HT1080 (cell line): Measurements from ENCODE around the gene SGO2. TPM values are rescaled to one million over a fixed set of nuclear protein-coding genes. Genes with fewer than 3 reads are reported as not detected.
A peak's percentile ranks its signal among the peaks of the same experiment; 100 is the strongest.

ENCODE experiments used
- DNase-seq: peaks from one replicate; pipeline ENCODE4 v3.0.0-alpha.2; 2015; ENCODE audit warnings: low read depth
- polyA plus RNA-seq, 2 experiments: library from polyadenylated mRNA; depleted of rRNA; stranded (reverse); fragments of >200 nt; gene quantifications; 2 replicates each; pipeline ENCODE4 v1.2.3, GENCODE V29; 2015
- total RNA-seq: library from RNA; depleted of rRNA; stranded (reverse); fragments of >200 nt; shearing (Covaris generic); gene quantifications from 2 replicates; pipeline ENCODE4 v1.2.3, GENCODE V29; 2014; rRNA removed

Gene SGO2
- 14.3 and 20.0 TPM in 2 replicates for total RNA-seq
- 24.5 and 29.5 TPM in 2 replicates for polyA plus RNA-seq (2015; cell fraction: cytosol; rRNA removed)
- 45.6 and 47.1 TPM in 2 replicates for polyA plus RNA-seq (2015; cell fraction: nucleus; rRNA removed)

- DNase-seq, result peak; percentile 98
Measured at GRCh38 chr2:200525882-200526651, at the start of gene SGO2. Gene SGO2, plus strand, starts transcription at chr2:200526207. Its CDS starts 6,769 bp downstream, at chr2:200532976.

- no peak for DNase-seq
Measured at GRCh38 chr2:200476836-200477235, 49.2 kb upstream of the SGO2 start.

DNA sequence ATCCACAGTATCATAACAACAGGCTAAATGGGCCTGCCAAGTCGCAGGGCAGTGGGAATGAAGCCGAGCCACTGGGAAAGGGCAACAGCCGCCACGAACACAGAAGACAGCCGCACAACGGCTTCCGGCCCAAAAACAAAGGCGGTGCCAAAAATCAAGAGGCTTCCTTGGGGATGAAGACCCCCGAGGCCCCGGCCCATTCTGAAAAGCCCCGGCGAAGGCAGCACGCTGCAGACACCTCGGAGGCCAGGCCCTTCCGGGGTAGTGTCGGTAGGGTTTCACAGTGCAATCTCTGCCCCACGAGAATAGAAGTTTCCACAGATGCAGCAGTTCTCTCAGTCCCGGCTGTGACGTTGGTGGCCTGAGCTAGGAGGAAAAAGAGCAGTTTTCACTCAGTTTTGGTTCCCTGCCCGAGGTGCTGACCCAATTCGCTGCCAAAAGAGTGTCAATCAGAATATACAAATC is 48.3 kb upstream of the SGO2 start:
- no peak for DNase-seq

GRCh38 chr2:200479692-200480265 is 46.2 kb upstream of the SGO2 start:
- peak; percentile 18 for DNase-seq

DNA sequence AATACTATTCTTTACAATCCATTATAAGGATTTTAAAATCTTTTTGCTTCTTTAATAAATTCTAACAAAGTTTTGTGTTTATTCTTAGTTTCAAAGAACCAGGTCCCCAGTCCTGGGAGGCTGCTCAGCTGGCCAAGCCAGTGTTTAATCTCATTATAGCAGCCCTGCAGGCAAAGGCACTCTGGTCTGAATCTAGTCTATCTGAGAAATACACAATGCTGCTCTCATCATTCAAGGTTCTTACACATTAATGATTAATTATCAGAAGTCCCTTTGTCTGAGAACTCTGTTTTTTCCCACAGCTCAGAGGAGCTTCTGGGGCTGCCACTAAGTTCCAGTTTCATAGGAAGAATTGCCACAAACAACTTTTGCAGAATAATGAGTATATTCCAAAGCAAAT is 43.8 kb upstream of the SGO2 start:
- no peak for DNase-seq

GRCh38 chr2:200483729-200484198 is 42.2 kb upstream of the SGO2 start:
- DNase-seq, result peak; percentile 13

GRCh38 chr2:200484934-200485333 is 41.1 kb upstream of the SGO2 start:
- DNase-seq, result no peak

GRCh38 chr2:200486529-200486928 is 39.5 kb upstream of the SGO2 start:
- DNase-seq, result no peak

DNA sequence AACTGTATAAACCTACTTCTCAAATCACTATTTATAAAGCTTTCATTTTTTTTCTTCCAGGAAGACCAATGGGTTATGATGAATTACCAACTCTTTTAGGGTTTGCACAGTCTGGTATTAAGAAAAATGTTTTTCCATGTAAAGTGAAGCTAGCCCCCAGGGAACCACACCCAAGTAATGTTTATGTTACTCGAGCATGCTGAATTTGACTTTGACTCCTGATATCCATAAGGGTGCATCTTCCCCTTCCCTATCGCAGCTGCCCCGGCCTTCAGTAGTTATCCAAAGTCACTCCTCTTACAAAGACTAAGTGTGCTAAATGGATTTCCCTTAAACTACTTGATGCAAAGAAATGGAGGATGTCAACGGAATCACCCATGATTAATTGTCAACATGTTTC is 37.8 kb upstream of the SGO2 start:
- no peak for DNase-seq

DNA sequence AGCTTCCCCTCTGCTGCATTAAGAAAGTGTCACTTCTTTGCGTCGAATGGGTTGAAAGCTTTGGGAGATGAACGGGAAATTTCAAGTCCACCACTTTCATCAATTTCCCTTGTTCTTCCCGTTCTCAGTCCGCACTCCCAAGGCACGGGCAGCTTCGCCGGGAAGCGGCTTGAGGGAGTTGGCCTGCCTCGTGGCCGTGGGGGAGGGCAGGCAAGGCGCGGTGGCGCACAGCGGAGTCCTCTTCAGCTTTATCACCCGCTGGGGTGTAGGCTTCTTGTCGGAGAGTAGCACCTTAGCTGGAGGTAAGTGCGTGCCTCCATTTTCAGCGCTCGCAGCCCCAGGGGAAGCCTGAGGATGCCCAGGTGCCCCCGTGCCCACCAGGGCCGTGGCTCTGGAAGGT is 36.0 kb upstream of the SGO2 start:
- DNase-seq, result no peak

- no peak for DNase-seq
Measured at GRCh38 chr2:200492656-200493055, 33.4 kb upstream of the SGO2 start.

GRCh38 chr2:200494048-200494447 is 32.0 kb upstream of the SGO2 start:
- DNase-seq, result no peak

DNA sequence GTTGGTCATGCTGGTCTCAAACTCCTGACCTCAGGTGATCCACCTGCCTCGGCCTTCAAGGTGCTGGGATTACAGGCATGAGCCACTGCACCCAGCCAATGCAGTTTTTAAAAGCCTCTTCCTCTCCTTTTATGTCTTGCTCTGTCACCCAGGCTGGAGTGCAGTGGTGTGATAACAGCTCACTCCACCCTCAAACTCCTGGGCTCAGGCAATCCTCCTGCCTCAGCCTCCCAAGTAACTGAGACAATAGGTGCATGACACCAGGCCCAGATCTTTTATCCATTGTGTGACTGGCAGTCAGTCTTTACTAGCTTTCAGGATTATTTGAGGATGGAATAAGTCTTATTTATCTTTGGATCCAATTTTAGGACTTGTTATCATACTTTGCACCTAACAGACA is 29.3 kb upstream of the SGO2 start:
- no peak for DNase-seq

- no peak for DNase-seq
Measured at GRCh38 chr2:200498402-200499162, 27.4 kb upstream of the SGO2 start.

GRCh38 chr2:200502196-200502595 is 23.8 kb upstream of the SGO2 start:
- no peak for DNase-seq

DNA sequence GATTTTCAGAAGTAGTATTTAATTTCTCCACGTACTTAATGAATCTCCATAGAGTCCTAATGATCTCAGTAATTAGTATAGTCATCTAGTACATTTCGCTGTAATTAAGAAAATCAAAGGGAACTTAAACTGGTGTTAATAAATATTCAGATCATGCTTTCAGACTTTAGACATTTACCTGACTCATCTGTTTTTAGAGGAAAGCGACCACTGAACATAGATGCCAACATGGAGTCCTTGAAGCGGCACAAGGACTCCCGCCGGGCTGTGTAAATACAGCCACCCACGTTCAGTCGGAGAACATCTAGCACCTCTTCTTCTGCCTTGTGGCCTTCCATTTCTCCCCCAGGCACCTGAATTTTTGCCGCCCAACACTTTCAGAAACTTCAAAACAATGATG is 19.3 kb upstream of the SGO2 start:
- DNase-seq, result no peak

GRCh38 chr2:200507179-200507578 is 18.8 kb upstream of the SGO2 start:
- DNase-seq, result no peak

DNA sequence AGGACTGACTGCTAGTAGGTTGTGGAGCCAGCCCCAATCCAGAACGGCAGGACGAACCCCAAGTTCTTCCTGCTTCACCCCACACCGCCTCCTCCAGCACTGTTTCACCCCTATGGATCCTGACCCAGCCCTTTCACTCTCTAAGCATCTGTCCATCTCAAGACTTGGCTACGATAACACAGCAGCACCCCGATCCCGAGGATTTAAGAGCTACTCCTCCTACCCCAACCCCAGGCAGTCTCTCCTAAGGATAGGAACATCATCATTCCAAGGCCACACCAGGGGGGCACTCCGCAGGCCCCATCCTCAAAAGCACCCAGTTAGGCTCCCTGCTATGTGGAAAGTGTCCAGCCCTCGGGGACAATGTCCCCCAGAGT is 16.8 kb upstream of the SGO2 start:
- no peak for DNase-seq

DNA sequence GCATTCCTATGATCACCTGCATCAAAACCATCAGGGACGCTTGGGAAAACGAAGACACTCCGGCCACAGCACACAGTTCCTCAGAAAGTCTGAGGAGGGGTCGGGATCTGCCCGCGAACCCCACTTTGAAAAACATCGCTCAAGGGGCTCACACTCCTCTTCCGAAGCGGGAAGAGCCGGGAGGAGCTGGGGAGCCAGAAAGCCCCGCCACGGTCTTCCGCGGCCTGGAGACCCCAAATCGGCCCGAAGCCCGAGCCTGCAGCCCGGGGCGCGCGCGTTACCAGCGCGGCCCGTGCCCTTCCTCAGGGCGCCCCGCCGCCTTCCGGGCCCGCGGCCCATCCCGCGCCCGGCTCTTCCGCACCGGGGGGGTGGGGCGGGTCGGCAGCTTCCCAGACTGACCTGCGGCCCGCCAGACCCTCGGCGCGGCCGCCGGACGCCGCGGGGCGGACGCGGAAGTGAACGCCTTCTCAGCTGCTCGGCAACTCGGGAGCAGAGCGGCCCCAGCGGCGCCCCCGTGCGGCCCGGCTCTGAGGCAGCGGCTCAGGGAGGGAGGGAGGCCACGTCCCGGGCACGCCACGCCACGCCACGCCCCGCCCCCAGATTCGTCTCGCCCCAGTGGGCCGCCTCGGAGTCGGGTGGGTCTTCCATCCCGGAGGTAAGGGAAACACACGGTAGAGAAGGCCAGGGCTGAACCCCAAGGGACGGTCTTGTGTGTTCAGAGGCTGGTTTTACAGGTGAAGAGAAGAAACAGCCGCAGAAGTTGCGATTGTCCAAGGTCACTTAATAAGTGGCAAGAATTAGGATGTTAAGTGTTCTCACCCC is 16.2 kb upstream of the SGO2 start, which contains the start of gene KCTD18:
KCTD18 (minus strand) TSS at position 457 of the 822 bp plus-strand sequence. CDS start 3,052 bp downstream, outside the sequence.
- peak; percentile 84 for DNase-seq

DNA sequence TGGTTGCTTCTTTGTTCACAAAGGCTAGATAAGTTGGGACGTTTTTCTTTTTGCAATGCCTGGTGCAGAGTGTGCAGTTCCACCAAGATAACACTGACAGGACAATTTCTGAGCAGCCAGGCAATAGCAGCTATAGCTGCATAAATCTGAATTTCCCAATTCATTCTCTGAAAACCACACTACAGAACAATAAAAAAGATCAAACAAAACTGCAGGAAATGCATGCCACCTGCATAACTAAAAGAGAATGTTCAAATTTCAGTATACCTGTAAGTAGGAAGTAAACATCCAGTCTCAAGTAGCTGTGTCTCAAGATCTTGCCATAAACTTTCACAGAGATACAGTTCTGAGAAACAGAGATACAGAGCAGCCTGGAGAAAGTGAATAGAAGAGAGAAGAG is 10.9 kb upstream of the SGO2 start:
- no peak for DNase-seq

DNA sequence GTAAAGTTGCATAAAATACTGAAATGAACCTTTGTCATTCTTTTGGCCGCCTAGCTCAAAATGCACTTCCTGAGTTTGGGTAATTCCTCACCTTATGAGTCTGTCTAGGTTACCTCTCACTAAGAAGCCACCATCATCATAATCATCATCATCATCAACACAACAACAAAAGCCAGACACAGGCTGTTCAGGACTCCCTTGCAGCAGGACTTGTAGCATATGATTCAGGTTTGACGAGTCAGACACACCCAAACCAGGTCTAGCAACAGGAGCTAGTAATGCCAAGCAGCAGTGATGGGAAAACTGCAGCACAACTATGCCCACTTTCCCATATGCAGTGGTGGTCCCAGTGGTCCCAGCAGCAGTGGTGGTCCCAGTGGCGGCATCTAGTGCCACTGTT is 2.8 kb upstream of the SGO2 start:
- DNase-seq, result peak; percentile 11
